Loucy (cell line): Measurements from ENCODE around the gene TEX14.

Experiments used
- H2AFZ ChIP-seq: fragments of 200-600 bp; sonication (generic); 2 replicates; pipeline ENCODE4 v1.6.0; 2016; ENCODE audit warnings: antibody characterized with exemption, mild to moderate bottlenecking, low read length, moderate library complexity
- H3F3A ChIP-seq: fragments of 200-600 bp; 2 replicates; pipeline ENCODE4 v1.6.0; 2016; ENCODE audit warnings: antibody characterized with exemption, low read depth, mild to moderate bottlenecking
- H3K27me3 ChIP-seq: fragments of 200-600 bp; sonication (generic); 2 replicates; pipeline ENCODE4 v1.6.1; 2014; ENCODE audit warnings: low read length, mild to moderate bottlenecking; ENCODE audit not compliant: insufficient read depth, poor library complexity, severe bottlenecking
- H3K36me3 ChIP-seq: fragments of 200-600 bp; sonication (generic); 2 replicates; pipeline ENCODE4 v1.6.1; 2016; ENCODE audit warnings: low read length; ENCODE audit not compliant: insufficient read depth
- H3K4me1 ChIP-seq: fragments of 200-600 bp; sonication (generic); 2 replicates; pipeline ENCODE4 v1.5.1; 2014; ENCODE audit warnings: low read length, mild to moderate bottlenecking; ENCODE audit not compliant: insufficient read depth, poor library complexity, severe bottlenecking
- H3K4me2 ChIP-seq: fragments of 200-600 bp; sonication (generic); 2 replicates; pipeline ENCODE4 v1.6.0; 2014; ENCODE audit warnings: antibody characterized with exemption, low read length, low read depth, mild to moderate bottlenecking; ENCODE audit not compliant: poor library complexity, severe bottlenecking
- H3K4me3 ChIP-seq: fragments of 200-600 bp; sonication (generic); 2 replicates; pipeline ENCODE4 v1.5.1; 2014; ENCODE audit warnings: low read length, mild to moderate bottlenecking, mixed read lengths; ENCODE audit not compliant: poor library complexity, severe bottlenecking
- H3K79me2 ChIP-seq: fragments of 200-600 bp; sonication (generic); 2 replicates; pipeline ENCODE4 v1.6.1; 2014; ENCODE audit warnings: low read length; ENCODE audit not compliant: insufficient read depth
- H3K9ac ChIP-seq: fragments of 200-600 bp; sonication (generic); 2 replicates; pipeline ENCODE4 v1.6.0; 2014; ENCODE audit warnings: mild to moderate bottlenecking, low read depth, low read length, moderate library complexity; ENCODE audit not compliant: poor library complexity, severe bottlenecking
- H3K9me2 ChIP-seq: fragments of 200-600 bp; sonication (generic); replicated peaks from 2 replicates; pipeline ENCODE4 v1.6.1; 2016; ENCODE audit warnings: low read depth, low read length, mixed read lengths
- H3K9me3 ChIP-seq: fragments of 200-600 bp; sonication (generic); 2 replicates; pipeline ENCODE4 v1.6.1; 2014; ENCODE audit warnings: mild to moderate bottlenecking, antibody characterized with exemption, low read length, low read depth; ENCODE audit not compliant: insufficient read depth
- H4K20me1 ChIP-seq: fragments of 200-600 bp; sonication (generic); 2 replicates; pipeline ENCODE4 v1.6.0; 2014; ENCODE audit warnings: antibody characterized with exemption, low read length, mild to moderate bottlenecking; ENCODE audit not compliant: insufficient read depth, poor library complexity, severe bottlenecking
- CTCF ChIP-seq: fragments of 200-600 bp; sonication (generic); conservative IDR thresholded peaks from 2 replicates; pipeline ENCODE4 v1.5.1; 2014; ENCODE audit warnings: mild to moderate bottlenecking, antibody characterized with exemption, low read length
- EZH2phosphoT487 ChIP-seq: fragments of 200-600 bp; IDR thresholded peaks from 2 replicates; pipeline ENCODE4 v1.6.1; 2018; ENCODE audit warnings: antibody characterized with exemption, mild to moderate bottlenecking, moderate library complexity, borderline replicate concordance

TEX14 gene

GRCh38 chr17:58702708-58703107 lies 10.9 kb upstream of the TEX14 start:
- no peaks in the 10 kb centered on the region for H3F3A ChIP-seq
- H3K9ac ChIP-seq = no peak overlapping the region
- TF ChIP-seq EZH2phosphoT487 = no peak
- no peak for TF ChIP-seq CTCF
- no peaks in the 10 kb centered on the region for H3K27me3 ChIP-seq
- no peaks in the 10 kb centered on the region for H4K20me1 ChIP-seq
- H3K4me2 ChIP-seq = no peak overlapping the region
- no peaks in the 10 kb centered on the region for H3K9me3 ChIP-seq
- no peaks in the 10 kb centered on the region for H3K79me2 ChIP-seq
- no peak overlapping the region for H3K4me3 ChIP-seq
- 0 out of 2 replicates have a peak, but pooled peaks cover 5% of the 10 kb centered on the region for H3K36me3 ChIP-seq
- H3K4me1 ChIP-seq = peaks cover 3% of the 10 kb centered on the region
- no peak overlapping the region for H2AFZ ChIP-seq
- no peaks in the 10 kb centered on the region for H3K9me2 ChIP-seq

- no peak overlapping the region for H3K4me2 ChIP-seq
- H3F3A ChIP-seq = no peaks in the 10 kb centered on the region
- no peak overlapping the region for H3K4me3 ChIP-seq
- no peaks in the 10 kb centered on the region for H3K79me2 ChIP-seq
- H3K9me3 ChIP-seq = no peaks in the 10 kb centered on the region
- no peaks in the 10 kb centered on the region for H4K20me1 ChIP-seq
- no peaks in the 10 kb centered on the region for H3K9me2 ChIP-seq
- H3K9ac ChIP-seq = no peak overlapping the region
- H2AFZ ChIP-seq = no peak overlapping the region
- no peak for TF ChIP-seq EZH2phosphoT487
- no peak for TF ChIP-seq CTCF
- peaks cover 3% of the 10 kb centered on the region for H3K4me1 ChIP-seq
- H3K36me3 ChIP-seq = 0 out of 2 replicates have a peak, but pooled peaks cover 5% of the 10 kb centered on the region
- H3K27me3 ChIP-seq = no peaks in the 10 kb centered on the region
These were observed 10.2 kb upstream of the TEX14 start for GRCh38 chr17:58702045-58702476.

GRCh38 chr17:58699771-58700170 lies 7.9 kb upstream of the TEX14 start:
- no peaks in the 10 kb centered on the region for H4K20me1 ChIP-seq
- H3F3A ChIP-seq = no peaks in the 10 kb centered on the region
- H3K4me3 ChIP-seq = no peak overlapping the region
- H3K9me2 ChIP-seq = no peaks in the 10 kb centered on the region
- peaks cover 12% of the 10 kb centered on the region for H3K79me2 ChIP-seq
- no peak overlapping the region for H3K4me2 ChIP-seq
- H3K9me3 ChIP-seq = no peaks in the 10 kb centered on the region
- no peak overlapping the region for H2AFZ ChIP-seq
- H3K27me3 ChIP-seq = no peaks in the 10 kb centered on the region
- H3K4me1 ChIP-seq = peaks cover 7% of the 10 kb centered on the region
- H3K9ac ChIP-seq = no peak overlapping the region
- 0 out of 2 replicates have a peak, but pooled peaks cover 5% of the 10 kb centered on the region for H3K36me3 ChIP-seq
- TF ChIP-seq CTCF = no peak
- no peak for TF ChIP-seq EZH2phosphoT487
